ENCODE results near the gene GALNT14.

GALNT14 gene

GRCh38 chr2:31011587-31011986, 126.7 kb downstream of the GALNT14 start:
- DNase-seq (ENCODE audit: low read depth) = no peak

GRCh38 chr2:31008561-31009114, 129.6 kb downstream of the GALNT14 start:
- no peak for DNase-seq (ENCODE audit: low read depth)

- DNase-seq (ENCODE audit: low read depth) = no peak
Observed at GRCh38 chr2:31004257-31004656, 134.0 kb downstream of the GALNT14 start.

- no peak for DNase-seq (ENCODE audit: low read depth)
Observed at GRCh38 chr2:31003749-31004148, 134.5 kb downstream of the GALNT14 start.

GRCh38 chr2:31002537-31003150, 135.6 kb downstream of the GALNT14 start:
- DNase-seq (ENCODE audit: low read depth) = no peak

- DNase-seq (ENCODE audit: low read depth) = no peak
Observed at GRCh38 chr2:31000970-31001369, 137.3 kb downstream of the GALNT14 start.

- DNase-seq (ENCODE audit: low read depth) = no peak
Observed at GRCh38 chr2:30998672-30999071, 139.6 kb downstream of the GALNT14 start.

- DNase-seq (ENCODE audit: low read depth) = no peak
Observed at GRCh38 chr2:30997979-30998378, 140.3 kb downstream of the GALNT14 start.

- DNase-seq (ENCODE audit: low read depth) = no peak
Observed at GRCh38 chr2:30994227-30995056, 143.8 kb downstream of the GALNT14 start.

- DNase-seq (ENCODE audit: low read depth) = no peak
Observed at GRCh38 chr2:30992781-30993180, 145.5 kb downstream of the GALNT14 start.

- no peak for DNase-seq (ENCODE audit: low read depth)
Observed at GRCh38 chr2:30990671-30991070, 147.6 kb downstream of the GALNT14 start.

GRCh38 chr2:30990176-30990575, 148.1 kb downstream of the GALNT14 start:
- no peak for DNase-seq (ENCODE audit: low read depth)

GRCh38 chr2:30989746-30990145, 148.5 kb downstream of the GALNT14 start:
- no peak for DNase-seq (ENCODE audit: low read depth)

GRCh38 chr2:30987566-30987965, 150.7 kb downstream of the GALNT14 start:
- no peak for DNase-seq (ENCODE audit: low read depth)

- no peak for DNase-seq (ENCODE audit: low read depth)
Observed at GRCh38 chr2:30986231-30986580, 152.0 kb downstream of the GALNT14 start.

GRCh38 chr2:30985493-30986230, 152.6 kb downstream of the GALNT14 start:
- no peak for DNase-seq (ENCODE audit: low read depth)

- DNase-seq (ENCODE audit: low read depth) = no peak
Observed at GRCh38 chr2:30984148-30984547, 154.1 kb downstream of the GALNT14 start.

GRCh38 chr2:30981510-30981909, 156.7 kb downstream of the GALNT14 start:
- no peak for DNase-seq (ENCODE audit: low read depth)

GRCh38 chr2:30981096-30981495, 157.1 kb downstream of the GALNT14 start:
- peak; percentile 56 for DNase-seq (ENCODE audit: low read depth)

GRCh38 chr2:30979822-30980245, 158.4 kb downstream of the GALNT14 start:
- DNase-seq (ENCODE audit: low read depth) = peak; percentile 38

- no peak for DNase-seq (ENCODE audit: low read depth)
Observed at GRCh38 chr2:30978854-30979253, 159.4 kb downstream of the GALNT14 start.

- no peak for DNase-seq (ENCODE audit: low read depth)
Observed at GRCh38 chr2:30978044-30978443, 160.2 kb downstream of the GALNT14 start.

- DNase-seq (ENCODE audit: low read depth) = no peak
Observed at GRCh38 chr2:30975156-30975555, 163.1 kb downstream of the GALNT14 start.

Measured in fibroblast of the conjunctiva (primary cell).